ENCODE results near the gene KAZN.
A peak's percentile ranks its signal among the peaks of the same experiment; 100 is the strongest.

The KAZN gene

GRCh38 chr1:15107058-15107687, 508.7 kb downstream of the KAZN start:
- no peak for DNase-seq

- no peak for DNase-seq
Measured at GRCh38 chr1:15107911-15108310, 509.4 kb downstream of the KAZN start.

GRCh38 chr1:15110128-15110866, 511.8 kb downstream of the KAZN start:
- no peak for DNase-seq

GRCh38 chr1:15110867-15111230, 512.4 kb downstream of the KAZN start:
- no peak for DNase-seq

- DNase-seq, result no peak
Measured at GRCh38 chr1:15113146-15113545, 514.7 kb downstream of the KAZN start.

- no peak for DNase-seq
Measured at GRCh38 chr1:15114884-15115283, 516.4 kb downstream of the KAZN start.

GRCh38 chr1:15115542-15116330, 517.3 kb downstream of the KAZN start:
- DNase-seq, result no peak

GRCh38 chr1:15116966-15117365, 518.5 kb downstream of the KAZN start:
- no peak for DNase-seq

- DNase-seq, result no peak
Measured at GRCh38 chr1:15117671-15118325, 519.3 kb downstream of the KAZN start.

- DNase-seq, result no peak
Measured at GRCh38 chr1:15118579-15118978, 520.1 kb downstream of the KAZN start.

GRCh38 chr1:15120251-15120945, 521.9 kb downstream of the KAZN start:
- DNase-seq, result no peak

GRCh38 chr1:15122331-15122730, 523.8 kb downstream of the KAZN start:
- no peak for DNase-seq

GRCh38 chr1:15123270-15123669, 524.8 kb downstream of the KAZN start:
- no peak for DNase-seq

- no peak for DNase-seq
Measured at GRCh38 chr1:15123925-15124324, 525.4 kb downstream of the KAZN start.

GRCh38 chr1:15124362-15125100, 526.0 kb downstream of the KAZN start:
- DNase-seq, result no peak

- DNase-seq, result no peak
Measured at GRCh38 chr1:15125101-15125745, 526.7 kb downstream of the KAZN start.

- DNase-seq, result no peak
Measured at GRCh38 chr1:15128077-15128476, 529.6 kb downstream of the KAZN start.

GRCh38 chr1:15128520-15129313, 530.2 kb downstream of the KAZN start:
- DNase-seq, result peak; percentile 48

GRCh38 chr1:15129944-15130343, 531.5 kb downstream of the KAZN start:
- no peak for DNase-seq

GRCh38 chr1:15130607-15131006, 532.1 kb downstream of the KAZN start:
- DNase-seq, result no peak

GRCh38 chr1:15132965-15133364, 534.5 kb downstream of the KAZN start:
- no peak for DNase-seq

All from MV-4-11 (cell line).